Activated T-cell treated with anti-CD3 and anti-CD28 coated beads for 1 hour (primary cell): Measurements from ENCODE around the gene AQP12B.

ENCODE experiments used
- DNase-seq: peaks from one replicate; pipeline ENCODE4 v3.0.0-alpha.2; 2020; ENCODE audit warnings: low read depth

AQP12B gene

GRCh38 chr2:240632306-240632721, 50.4 kb downstream of the AQP12B start:
- no peak for DNase-seq

- DNase-seq = no peak
Measured at GRCh38 chr2:240631548-240632305, 51.0 kb downstream of the AQP12B start.

GRCh38 chr2:240630771-240631547, 51.7 kb downstream of the AQP12B start:
- no peak for DNase-seq

DNA sequence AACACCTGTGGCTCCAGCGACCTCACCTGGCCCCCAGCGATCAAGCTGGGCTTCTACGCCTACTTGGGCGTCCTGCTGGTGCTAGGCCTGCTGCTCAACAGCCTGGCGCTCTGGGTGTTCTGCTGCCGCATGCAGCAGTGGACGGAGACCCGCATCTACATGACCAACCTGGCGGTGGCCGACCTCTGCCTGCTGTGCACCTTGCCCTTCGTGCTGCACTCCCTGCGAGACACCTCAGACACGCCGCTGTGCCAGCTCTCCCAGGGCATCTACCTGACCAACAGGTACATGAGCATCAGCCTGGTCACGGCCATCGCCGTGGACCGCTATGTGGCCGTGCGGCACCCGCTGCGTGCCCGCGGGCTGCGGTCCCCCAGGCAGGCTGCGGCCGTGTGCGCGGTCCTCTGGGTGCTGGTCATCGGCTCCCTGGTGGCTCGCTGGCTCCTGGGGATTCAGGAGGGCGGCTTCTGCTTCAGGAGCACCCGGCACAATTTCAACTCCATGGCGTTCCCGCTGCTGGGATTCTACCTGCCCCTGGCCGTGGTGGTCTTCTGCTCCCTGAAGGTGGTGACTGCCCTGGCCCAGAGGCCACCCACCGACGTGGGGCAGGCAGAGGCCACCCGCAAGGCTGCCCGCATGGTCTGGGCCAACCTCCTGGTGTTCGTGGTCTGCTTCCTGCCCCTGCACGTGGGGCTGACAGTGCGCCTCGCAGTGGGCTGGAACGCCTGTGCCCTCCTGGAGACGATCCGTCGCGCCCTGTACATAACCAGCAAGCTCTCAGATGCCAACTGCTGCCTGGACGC, 52.5 kb downstream of the AQP12B start:
- no peak for DNase-seq

GRCh38 chr2:240629619-240629967, 53.1 kb downstream of the AQP12B start:
- no peak for DNase-seq

DNA sequence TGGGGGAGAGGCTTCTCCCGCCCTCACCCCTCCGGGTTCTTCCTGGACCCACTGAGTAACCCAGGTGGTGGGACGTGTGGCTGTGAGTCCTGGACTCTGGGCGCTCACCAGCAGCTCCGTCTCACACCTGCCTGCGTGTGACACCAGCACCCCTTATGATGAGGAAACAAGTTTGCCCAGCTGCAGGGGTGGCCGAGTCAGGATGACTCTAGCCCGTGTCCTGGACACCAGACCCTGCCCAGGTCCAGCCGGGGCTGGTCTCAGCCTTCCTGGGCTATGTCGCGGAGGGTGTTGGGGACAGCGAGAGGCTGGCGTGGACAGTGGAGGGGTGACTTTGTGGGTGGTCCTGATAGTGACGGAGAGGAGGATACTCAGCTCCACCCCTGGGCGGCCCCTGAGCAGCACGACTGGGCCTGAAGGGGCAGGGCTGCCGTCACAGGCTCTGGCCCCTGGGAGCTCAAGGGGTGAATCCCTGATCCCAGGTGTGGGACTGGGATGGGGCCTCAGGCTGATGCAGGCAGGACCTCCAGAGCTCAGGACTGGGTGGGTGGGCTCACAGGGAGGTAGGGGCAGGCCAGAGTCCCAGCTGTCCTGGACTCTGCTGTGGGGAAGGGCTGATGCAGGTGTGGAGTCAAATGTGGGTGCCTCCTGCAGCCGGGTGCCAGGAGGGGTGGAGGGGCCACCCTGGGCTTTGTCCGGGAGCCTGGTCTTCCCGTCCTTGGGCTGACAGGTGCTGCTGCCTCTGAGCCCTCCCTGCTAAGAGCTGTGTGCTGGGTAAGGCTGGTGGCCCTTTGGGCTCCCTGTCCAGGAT, 53.7 kb downstream of the AQP12B start:
- DNase-seq = no peak

DNA sequence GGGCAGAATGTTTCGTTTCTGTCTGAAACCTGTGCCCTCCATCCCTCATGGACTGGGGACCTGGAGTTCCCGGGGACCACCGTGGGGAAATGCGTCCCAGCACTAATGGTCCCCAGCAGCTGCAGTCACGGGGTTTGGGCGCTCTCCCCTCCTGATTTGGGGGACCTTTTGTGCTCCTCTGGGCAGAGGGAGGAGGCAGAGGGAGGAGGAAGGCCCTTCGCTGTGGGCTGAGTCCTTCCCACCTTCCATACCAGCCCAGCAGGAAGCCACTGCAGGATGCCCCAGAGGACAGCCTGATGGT, 54.2 kb downstream of the AQP12B start:
- DNase-seq = no peak

DNA sequence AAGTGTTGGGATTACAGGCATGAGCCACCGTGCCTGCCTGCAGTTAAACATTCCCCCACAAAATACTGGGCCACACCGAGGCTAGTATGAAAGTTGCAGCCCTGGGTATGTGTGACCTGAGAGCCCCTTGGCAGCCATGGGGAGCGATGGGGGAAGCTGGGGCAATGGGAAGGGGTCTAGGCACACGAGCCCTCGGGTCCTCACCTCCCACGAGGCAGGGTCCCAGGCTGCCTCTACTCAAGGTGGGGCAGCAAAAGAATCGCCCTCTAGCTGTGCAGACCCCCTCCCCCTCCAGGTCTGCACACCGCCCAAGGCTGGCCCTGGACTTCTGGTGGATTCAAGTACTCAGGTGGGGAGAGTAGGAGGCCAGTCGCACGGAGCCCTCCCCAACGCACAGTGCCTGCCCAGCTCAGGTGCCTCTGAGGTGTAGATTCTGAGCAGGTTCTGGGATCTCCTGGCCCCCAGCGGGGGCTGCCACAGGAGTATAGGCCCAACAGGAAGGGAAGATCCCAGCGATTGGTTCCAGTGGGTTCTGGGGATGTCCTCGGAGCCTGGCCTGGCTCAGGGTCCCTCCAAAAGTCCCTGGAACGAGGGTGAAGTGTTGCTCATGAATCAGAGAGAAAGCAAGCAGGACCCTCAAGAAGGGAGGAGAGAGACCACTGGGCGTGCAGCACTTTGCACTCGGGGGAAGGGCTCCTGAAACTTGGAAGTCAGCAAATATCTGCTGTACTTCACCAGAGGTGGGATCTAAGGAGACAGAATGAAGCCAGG, 54.8 kb downstream of the AQP12B start:
- DNase-seq = no peak

GRCh38 chr2:240626531-240627300, 56.0 kb downstream of the AQP12B start:
- no peak for DNase-seq
